ENCODE data around the gene ZNF311. TPM values are rescaled to one million over a fixed set of nuclear protein-coding genes. Genes with fewer than 3 reads are reported as not detected.
A peak's percentile ranks its signal among the peaks of the same experiment; 100 is the strongest.

The ZNF311 gene
- total RNA-seq, 1 donor from 2014 or later: 1.3 TPM

DNA sequence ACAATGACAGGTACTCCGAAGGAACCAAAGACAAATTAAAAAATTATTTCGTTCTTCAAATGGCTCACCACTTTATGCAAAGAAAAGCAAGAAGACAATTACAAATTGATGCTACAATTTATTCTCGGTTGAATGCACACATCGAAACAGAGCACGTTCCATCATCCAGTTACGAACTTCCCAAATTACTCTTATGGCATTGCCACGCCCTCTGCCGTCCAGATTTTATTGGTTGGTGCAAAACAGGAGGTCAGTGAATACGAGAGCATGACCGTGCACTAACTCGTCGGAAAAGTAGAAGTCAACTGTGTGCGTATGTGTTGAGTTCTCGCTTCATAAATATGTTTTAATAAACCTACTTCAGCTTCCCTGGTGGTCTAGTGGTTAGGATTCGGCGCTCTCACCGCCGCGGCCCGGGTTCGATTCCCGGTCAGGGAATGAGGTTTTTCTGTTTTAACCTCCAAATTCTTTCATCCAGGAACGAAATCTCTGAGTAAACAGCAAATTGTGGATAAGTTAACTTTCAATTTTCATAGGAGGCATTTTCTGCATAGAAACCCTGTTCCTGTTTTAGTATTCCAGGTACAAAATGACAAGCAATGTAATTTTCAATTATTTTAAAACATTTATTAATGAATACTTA is 23.2 kb downstream of the ZNF311 start:
- H3K9me3 Mint-ChIP-seq: peaks cover 7% of the 10 kb centered on the region
- H3K4me3 Mint-ChIP-seq: peak overlapping the region; percentile 90
- peak overlapping the region; percentile 97 for H3K27ac Mint-ChIP-seq (ENCODE audit: unreplicated experiment)
- peaks cover 58% of the 10 kb centered on the region for H3K27me3 Mint-ChIP-seq (ENCODE audit: low read depth)
- peaks cover 62% of the 10 kb centered on the region for H3K4me1 Mint-ChIP-seq
- peak; percentile 74 for DNase-seq (ENCODE audit: low read depth, low spot score)
- H3K36me3 Mint-ChIP-seq (ENCODE audit: low read depth): peaks cover 8% of the 10 kb centered on the region
- no peak for TF ChIP-seq CTCF (conservative IDR thresholded peaks at IDR 0.05)

GRCh38 chr6:28981431-28981832 is 23.7 kb downstream of the ZNF311 start:
- peak; percentile 38 for TF ChIP-seq CTCF (conservative IDR thresholded peaks at IDR 0.05)
- DNase-seq (ENCODE audit: low read depth, low spot score): peak; percentile 81
- H3K27ac Mint-ChIP-seq (ENCODE audit: unreplicated experiment): peak overlapping the region; percentile 61
- H3K4me3 Mint-ChIP-seq: peak overlapping the region; percentile 90
- peaks cover 8% of the 10 kb centered on the region for H3K36me3 Mint-ChIP-seq (ENCODE audit: low read depth)
- H3K9me3 Mint-ChIP-seq: peaks cover 7% of the 10 kb centered on the region
- H3K27me3 Mint-ChIP-seq (ENCODE audit: low read depth): peaks cover 59% of the 10 kb centered on the region
- peaks cover 58% of the 10 kb centered on the region for H3K4me1 Mint-ChIP-seq

GRCh38 chr6:28980852-28981430 is 24.2 kb downstream of the ZNF311 start:
- Mint-ChIP-seq H3K9me3 (peaks cover 7% of the 10 kb centered on the region), H3K36me3 (ENCODE audit: low read depth) (peaks cover 8% of the 10 kb centered on the region), H3K27me3 (ENCODE audit: low read depth) (peaks cover 59% of the 10 kb centered on the region), H3K4me1 (peaks cover 54% of the 10 kb centered on the region), H3K27ac (ENCODE audit: unreplicated experiment) (peak overlapping the region; percentile 61), H3K4me3 (peak overlapping the region; percentile 90)
- peak; percentile 61 for TF ChIP-seq CTCF (conservative IDR thresholded peaks at IDR 0.05)
- DNase-seq (ENCODE audit: low read depth, low spot score): peak; percentile 68

- peaks cover 47% of the 10 kb centered on the region for H3K4me1 Mint-ChIP-seq
Observed at GRCh38 chr6:28980137-28980851, 24.8 kb downstream of the ZNF311 start.

GRCh38 chr6:28979679-28980078 is 25.4 kb downstream of the ZNF311 start:
- no peak for TF ChIP-seq CTCF (conservative IDR thresholded peaks at IDR 0.05)
- Mint-ChIP-seq H3K27ac (ENCODE audit: unreplicated experiment) (no peak overlapping the region), H3K4me1 (peaks cover 41% of the 10 kb centered on the region), H3K36me3 (ENCODE audit: low read depth) (peaks cover 5% of the 10 kb centered on the region), H3K4me3 (peak overlapping the region; percentile 90), H3K9me3 (peaks cover 4% of the 10 kb centered on the region), H3K27me3 (ENCODE audit: low read depth) (peaks cover 53% of the 10 kb centered on the region)
- DNase-seq (ENCODE audit: low read depth, low spot score): no peak

More at GRCh38 chr6:28980137-28980851, 24.8 kb downstream of the ZNF311 start:
- H3K27me3 Mint-ChIP-seq (ENCODE audit: low read depth): peaks cover 54% of the 10 kb centered on the region
- DNase-seq (ENCODE audit: low read depth, low spot score): no peak
- peak overlapping the region; percentile 90 for H3K4me3 Mint-ChIP-seq
- no peak for TF ChIP-seq CTCF (conservative IDR thresholded peaks at IDR 0.05)
- peaks cover 6% of the 10 kb centered on the region for H3K36me3 Mint-ChIP-seq (ENCODE audit: low read depth)
- peaks cover 4% of the 10 kb centered on the region for H3K9me3 Mint-ChIP-seq
- H3K27ac Mint-ChIP-seq (ENCODE audit: unreplicated experiment): no peak overlapping the region
